GM13976 (cell line): ENCODE measurements around the gene SHPK.
A peak's percentile ranks its signal among the peaks of the same experiment; 100 is the strongest.

ENCODE experiments used
- DNase-seq: peaks from one replicate; pipeline ENCODE4 v3.0.0; 2012; ENCODE audit warnings: low spot score
- CTCF ChIP-seq: IDR thresholded peaks from 2 replicates; pipeline ENCODE4 v1.5.1; 2012; ENCODE audit warnings: borderline replicate concordance, mild to moderate bottlenecking; ENCODE audit not compliant: insufficient read depth; ENCODE audit errors: extremely low read depth, missing control alignments, control extremely low read depth
- in situ Hi-C: fragments of 300-500 bp; cut with MboI; formaldehyde crosslinking; loops from one replicate; pipeline ENCODE4 v1.12.0; 2022; ENCODE audit warnings: low sequenced_read_pairs, mixed read lengths, inconsistent platforms; ENCODE audit not compliant: unreplicated experiment

The SHPK gene

GRCh38 chr17:3636154-3636907, at the start of gene SHPK, which contains the start of gene CTNS:
Gene SHPK (minus strand): TSS chr17:3636250. CDS start chr17:3636219, 31 bp downstream.
Gene CTNS (plus strand): TSS chr17:3636760. CDS start chr17:3640207, 3,447 bp downstream.
- peak; percentile 100 for DNase-seq
- TF ChIP-seq CTCF = no peak
- in situ Hi-C loops = loop anchor here (25.0 kb wide), 1 partner anchor 599 kb away; no protein-coding TSS in a partner anchor

- TF ChIP-seq CTCF = no peak
- DNase-seq = no peak
- in situ Hi-C loops = no loop called here
These were observed 49.1 kb upstream of the SHPK start for GRCh38 chr17:3685174-3685573.

- TF ChIP-seq CTCF = peak; percentile 98
- in situ Hi-C loops = no loop called here
- DNase-seq = peak; percentile 88
These were observed 47.0 kb upstream of the SHPK start for GRCh38 chr17:3683054-3683511.

GRCh38 chr17:3682033-3682432, 46.0 kb upstream of the SHPK start:
- in situ Hi-C loops = no loop called here
- no peak for DNase-seq
- TF ChIP-seq CTCF = no peak

GRCh38 chr17:3681565-3681964, 45.5 kb upstream of the SHPK start:
- in situ Hi-C loops = no loop called here
- no peak for TF ChIP-seq CTCF
- no peak for DNase-seq

- TF ChIP-seq CTCF = no peak
- in situ Hi-C loops = no loop called here
- no peak for DNase-seq
These were observed 45.0 kb upstream of the SHPK start for GRCh38 chr17:3681057-3681456.
